ENCODE measurements around the gene BCO1.

Gene BCO1

DNA sequence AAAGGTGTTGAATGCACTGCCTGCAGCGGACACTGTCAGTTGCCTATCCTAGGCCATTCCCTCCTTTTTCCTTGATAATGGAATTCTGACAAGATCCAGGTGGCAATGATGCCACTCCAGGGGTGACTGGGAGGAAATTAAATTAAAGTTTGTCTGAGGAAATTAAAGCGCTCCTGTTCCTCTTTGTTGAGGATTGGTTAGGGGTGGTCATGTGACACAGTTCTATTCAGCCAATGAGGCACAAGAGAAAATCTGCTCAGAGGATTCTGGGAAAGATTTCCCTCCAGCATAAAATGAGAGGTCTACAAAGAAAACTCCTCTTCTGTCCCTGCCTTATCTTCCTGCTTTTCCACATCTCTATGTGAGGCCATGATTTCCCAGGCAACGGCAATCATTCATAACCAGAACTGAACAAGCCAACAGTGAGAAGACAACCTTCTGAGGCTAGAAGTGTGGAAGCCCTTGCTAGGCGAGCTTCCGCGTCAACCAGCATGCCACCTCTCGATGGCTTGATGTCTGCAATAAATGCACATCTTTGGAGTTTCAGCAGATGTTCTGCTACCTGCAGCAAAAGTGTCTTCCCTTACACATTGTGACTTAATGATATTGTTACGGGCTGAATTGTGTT lies 5.6 kb upstream of the BCO1 start:
- DNase-seq, result no peak

DNA sequence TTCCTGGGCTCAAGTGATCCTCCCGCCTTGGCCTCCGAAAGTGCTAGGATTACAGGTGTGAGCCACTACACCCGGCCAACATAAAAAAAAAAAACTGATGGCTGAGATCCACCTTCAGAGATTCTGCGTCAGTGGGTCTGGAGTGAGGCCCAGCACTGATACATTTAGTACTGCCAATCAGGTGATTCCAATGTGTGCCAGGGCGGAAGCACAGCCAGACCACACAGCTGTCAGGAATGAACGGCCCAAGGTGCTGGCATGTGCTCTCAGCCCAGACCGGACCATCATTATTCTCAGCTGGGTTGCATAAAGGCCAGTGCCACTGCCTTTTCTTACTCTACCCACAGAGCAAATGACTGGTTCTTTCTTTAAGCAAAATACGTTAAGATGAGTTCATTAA lies 1.2 kb upstream of the BCO1 start:
- DNase-seq, result no peak

DNA sequence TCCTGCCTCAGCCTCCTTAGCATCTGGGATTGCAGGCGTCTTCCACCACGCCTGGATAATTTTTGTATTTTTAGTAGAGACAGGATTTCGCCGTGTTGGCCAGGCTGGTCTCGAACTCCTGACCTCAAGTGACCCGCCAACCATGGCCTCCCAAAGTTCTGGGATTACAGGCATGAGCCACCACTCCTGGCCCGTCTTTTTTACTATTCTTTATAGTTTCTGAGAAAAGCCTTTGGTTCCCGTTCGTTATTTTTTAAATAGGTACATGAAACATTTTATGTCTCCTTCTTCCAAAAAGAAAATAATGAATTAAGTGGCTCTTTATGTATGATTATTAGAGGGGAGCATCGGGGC lies 570 bp upstream of the BCO1 start:
- no peak for DNase-seq

DNA sequence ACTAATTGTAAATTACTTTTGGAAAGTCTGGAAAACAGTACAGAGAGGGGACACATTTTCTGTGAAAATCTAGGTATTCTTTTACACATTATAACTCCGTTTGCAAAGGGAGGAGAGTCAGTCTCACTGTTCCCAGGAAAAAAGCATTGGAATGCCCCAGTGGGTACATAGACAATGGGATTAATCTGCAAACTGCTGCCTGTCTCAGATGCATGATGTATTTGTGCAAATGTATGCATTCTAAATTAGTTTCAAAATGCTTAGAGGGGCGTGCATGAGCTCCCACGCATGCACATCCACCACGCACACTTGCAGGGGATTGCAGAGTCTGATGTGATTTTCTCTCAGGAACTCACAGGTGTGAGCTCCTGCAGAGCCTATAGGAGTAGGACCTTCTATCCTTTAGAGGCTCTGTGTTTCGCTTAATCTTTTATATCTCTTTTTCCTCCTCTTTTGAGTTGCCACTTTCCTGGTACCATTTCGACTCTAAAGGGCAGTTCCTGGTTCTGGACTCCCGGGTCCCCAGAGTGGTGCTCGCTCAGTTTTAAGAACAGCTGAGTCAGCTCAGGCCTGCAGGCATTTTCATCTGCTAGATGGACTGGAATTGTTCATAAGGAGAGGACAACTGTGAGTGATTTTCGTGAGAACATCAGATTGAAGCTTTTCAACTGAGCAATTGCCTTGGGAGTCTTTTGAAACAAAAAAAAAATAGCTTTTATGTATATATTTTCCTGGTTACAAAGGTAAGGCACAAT lies 1.1 kb downstream of the BCO1 start:
- DNase-seq, result no peak

DNA sequence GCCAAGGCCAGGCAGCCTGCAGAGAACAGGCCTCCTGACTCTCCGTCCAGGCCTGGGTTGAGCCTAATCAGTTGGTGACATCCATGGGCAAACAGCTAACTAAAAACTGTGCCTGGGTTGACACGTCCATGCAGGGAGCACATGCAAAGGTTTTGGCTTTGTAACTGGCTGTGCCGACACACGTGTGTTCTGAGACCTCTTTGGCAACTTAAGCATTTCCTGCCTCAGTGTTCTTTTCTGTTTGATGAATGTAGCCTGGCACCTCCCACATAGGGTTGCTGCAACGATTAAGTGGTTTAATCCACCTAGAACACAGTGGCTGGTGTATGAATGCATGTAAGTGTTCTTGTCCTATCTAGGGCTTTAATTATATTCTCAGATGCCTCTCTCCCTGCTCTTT lies 3.2 kb downstream of the BCO1 start:
- no peak for DNase-seq

DNA sequence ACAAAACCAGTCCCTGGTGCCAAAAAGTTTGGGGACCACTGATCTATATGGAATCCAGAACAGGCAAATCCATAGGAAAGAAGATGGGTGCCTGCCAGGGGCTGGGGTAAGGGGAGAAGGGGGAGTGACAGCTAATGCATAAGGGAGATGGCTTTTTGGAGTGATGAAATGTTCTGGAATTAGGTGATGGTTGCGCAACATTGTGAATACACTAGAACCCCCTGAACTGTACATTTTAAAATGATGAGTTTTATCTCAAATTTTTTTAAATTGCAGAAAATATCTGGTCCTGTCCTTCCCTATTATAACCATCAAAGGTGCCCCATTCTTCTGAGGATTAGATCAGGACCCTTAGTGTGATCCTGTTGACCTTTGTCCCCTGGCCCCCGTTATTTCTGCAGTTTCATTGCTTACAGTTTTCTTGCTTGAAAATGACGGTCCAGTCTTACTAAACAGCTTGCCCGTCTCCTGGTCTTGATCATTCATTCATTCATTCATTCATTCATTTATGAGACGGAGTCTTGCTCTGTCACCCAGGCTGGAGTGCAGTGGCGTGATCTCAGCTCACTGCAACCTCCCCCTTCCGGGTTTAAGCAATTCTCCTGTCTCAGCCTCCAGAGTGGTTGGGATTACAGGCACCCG lies 4.6 kb downstream of the BCO1 start:
- DNase-seq, result no peak

DNA sequence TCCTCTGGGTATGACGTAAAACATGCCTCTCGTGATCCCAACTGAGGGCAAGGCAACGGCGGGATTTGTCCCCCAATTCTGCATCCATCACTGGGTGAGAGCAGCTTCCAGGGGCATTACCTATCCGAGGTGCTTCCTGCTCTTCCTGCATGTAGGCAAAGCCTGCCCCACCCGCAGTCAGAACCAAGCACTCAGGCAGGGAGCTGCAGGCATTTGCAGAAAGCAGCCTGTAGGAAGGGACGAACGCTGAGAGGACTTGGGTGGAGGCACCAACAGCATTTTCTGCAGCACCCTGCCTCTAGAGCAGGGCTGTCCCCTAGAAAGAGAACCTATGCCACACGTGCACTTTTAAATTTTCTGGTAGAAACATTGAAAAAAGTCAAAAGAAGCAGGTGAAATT lies 5.5 kb downstream of the BCO1 start:
- no peak for DNase-seq

DNA sequence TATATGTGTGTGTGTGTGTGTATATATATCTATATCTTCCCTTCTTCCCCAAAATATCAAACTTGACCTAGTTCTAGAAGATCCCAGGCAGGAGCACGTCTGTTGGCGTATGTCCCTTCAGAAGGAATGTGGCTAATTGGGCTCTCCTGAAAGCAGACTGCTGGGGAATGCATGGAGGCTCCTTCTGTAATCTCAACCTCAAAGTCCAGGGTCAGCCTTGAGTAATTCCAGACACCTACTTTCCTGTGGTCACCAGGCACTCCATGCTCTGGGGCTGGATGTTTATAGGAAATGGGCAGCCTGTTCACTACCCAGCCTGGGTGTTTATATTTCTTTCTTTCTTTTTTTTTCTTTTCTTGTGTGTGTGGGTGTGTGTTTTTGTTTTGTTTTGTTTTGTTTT lies 13.4 kb downstream of the BCO1 start:
- no peak for DNase-seq

DNA sequence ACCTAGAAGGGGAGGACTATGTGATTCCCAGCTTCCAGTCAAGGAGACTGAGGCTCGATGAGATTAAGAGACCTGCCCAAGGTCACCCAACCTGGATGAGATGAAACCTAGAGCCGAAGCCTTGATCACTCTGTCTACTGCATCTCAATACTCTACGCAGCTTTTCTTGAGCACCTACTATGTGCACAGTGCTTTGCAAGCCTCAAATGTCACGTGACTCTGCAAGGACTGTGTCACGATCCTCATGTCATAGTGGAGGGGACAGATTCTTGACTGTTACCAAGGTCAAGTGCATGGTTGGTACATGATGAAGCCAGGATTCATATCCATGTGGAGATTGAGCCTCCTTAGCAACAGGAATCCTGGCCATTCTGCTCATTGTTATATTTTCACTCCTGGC lies 14.7 kb downstream of the BCO1 start:
- no peak for DNase-seq

DNA sequence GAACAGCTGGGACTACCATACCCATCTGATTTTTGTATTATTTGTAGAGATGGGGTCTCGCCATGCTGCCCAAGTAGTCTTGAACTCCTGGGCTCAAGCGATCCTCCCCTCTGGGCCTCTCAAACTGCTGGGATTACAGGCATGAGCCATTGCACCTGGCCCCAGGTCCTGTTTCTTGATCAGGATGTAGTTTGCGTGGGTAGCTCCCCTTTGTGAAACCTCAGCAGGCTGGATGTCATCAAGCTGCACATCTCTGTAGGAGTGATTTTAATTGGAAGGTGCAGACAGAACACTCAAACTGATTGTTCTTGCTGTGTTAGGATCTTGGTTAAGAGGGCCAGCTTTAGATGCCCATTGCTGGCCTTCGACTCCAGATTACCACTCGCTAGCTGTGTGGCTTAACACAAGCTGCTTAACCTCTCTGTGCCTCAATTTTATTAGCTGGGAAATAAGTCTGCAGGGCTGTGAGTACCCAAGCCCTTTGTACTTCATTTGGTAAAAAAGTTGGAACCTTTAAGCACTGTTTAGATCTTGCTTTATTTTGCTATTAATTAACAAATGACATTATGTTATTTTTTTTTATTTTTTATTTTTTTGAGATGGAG lies 16.5 kb downstream of the BCO1 start:
- no peak for DNase-seq

DNA sequence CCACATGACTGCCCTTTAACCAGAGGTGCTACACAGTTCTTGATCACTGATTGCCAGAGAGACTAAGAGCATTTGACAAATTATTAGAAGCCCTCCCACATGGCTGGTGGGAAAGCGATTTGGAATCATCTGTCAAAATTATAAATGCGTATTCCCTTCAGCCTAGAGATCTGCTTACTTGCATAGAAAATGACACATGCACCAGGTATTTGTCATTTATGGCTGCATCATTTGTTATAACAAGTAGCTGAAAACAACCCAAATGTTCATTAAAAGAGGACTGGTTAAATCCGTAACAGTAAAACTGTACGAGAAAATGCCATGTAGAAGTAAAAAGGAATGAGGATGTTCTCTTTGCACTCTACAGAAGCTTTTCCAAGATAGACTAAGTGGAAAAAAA lies 21.4 kb downstream of the BCO1 start:
- no peak for DNase-seq

DNA sequence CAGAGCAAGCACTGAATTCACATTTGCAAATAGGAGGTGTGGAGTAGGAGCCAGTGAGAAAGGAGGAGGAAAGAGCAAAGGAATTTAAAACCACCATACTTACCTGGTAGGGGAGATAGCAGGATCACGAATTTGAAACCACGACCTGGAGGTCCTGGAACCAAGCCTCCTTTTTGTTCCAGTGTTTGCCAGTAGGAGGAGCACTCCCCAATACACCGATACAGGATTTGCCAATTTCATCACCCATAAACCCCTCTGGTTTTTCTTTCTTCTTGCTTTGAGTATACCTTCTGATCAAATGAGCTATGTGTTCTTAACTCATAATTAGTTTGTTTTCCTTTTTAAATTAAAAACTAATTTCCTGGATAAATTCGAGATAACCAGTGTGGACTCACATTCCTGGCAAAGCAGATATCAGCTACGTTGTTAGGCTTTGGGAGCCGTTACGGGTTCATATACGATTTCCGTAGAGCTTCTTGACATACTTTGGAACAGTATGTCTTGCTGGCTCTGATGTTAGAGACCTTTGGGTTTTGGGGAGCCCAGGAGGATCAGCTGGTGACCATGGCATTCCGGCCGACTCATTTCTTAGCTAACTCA lies 22.7 kb downstream of the BCO1 start:
- no peak for DNase-seq

DNA sequence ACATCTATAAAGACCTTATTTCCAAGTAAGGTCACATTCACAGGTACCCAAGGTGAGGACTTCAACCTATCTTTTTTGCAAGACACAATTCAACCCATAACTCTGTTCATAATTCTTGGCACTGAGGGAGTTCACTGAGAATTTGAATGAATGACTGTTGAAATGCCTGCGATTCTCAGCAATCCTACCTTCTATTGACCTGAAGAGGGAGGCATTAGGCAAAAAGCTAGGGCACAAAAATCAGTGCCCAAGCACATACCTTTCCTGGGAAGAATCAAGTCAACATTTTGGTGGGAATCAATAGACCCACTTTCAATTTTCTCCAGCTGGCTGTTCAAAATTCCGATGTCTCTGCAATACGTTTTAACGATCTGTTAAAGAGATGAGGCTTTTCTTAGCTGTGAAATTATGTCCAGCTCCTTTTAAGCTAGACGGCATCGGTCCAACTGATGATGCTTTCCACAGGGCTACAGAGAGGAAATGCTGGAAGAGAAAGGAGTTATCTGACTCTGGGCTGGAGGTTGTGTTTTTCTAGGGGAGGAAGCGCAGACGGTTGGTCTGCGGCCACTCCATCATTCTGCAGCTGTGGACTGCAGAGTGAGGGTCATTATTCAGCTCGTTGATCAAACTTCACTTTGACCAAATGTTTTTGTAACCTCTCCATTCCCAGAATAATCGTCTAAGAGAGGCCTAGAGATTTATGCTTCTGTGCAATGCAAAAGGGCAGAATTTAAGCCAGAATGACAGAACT lies 25.2 kb downstream of the BCO1 start:
- DNase-seq, result no peak

DNA sequence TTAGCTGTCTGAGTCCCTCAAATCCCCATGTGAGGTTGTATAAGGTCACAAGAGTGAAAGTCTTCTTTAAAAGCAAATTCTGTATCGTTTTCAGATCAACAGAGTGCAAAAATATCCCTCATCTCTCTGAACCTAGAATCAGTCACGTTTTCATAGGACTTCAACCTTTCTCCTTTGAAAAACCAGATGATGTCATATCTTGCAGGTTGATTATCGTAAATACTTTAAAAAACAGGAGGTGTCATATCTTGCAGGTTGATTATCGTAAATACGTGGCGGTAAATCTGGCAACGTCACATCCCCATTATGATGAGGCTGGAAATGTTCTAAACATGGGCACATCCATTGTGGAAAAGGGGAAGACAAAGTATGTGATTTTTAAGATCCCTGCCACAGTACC lies 25.9 kb downstream of the BCO1 start:
- no peak for DNase-seq

DNA sequence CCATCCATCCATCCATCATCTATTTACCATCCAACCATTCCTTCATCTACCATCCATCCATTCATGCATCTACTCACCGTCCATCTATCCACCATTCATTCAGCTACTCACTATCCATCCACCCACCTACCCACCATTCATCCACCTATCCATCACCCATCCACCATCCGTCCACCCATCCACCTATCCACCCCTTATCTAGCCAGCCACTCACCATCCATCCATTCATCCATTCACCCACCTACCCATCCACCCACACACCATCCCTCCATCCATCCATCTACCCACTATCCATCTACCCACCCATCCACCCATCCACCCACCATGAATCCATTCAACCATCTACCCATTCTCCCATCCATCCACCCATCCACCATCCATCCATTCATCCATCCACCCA lies 26.6 kb downstream of the BCO1 start:
- no peak for DNase-seq

DNA sequence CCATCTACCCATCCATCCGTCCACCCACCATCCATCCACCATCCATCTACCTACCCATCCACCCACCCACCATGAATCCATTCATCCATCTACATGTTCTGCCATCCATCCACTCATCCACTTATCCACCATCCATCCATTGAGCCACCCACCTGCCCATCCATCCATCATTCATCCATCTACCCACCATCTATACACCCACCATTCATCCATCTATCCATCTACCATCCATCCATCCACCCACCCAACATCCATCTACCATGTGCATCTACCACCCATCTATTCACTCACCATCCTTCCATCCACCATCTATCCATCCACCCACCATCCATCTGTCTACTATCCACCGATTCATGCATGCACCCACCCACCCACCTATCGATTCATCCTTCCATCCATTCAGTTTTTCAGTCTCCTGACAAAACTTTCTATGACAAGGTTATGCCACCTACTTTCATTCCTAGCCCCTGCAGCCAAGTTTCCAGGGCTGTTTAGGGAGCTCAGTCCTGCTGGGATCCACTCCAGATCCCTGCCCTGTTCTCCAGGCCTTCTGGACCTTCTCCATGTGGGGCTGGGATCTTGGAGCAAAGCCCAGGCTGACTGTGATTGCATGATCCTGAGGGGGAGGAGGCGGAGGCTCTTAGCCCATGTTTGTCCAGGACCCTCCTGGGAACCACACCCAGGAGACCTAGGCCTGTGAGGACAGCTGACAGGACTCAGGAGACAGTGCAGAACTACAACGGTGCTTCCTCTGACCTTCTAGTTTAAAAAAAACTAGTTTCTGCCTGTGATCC lies 27.4 kb downstream of the BCO1 start:
- peak; percentile 3 for DNase-seq

DNA sequence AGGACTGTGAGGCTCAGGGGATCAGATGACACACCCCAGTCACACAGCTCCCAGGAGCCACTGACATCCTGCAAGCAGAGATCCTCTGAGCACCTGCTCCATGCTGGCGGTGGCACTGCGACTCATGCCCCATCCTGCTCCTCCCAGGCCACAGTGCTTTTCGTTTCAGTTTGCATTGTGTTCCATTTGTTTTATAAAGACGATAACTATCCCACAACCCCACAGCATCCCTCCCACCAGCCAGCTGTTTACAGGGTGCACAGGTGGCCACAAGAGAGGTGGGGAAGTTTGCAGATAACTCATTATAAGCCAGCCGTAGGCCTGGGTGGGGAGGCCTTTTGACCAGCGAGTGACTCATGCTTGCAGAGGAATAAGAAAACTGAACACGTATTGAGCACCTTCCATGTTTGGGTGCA lies 28.2 kb downstream of the BCO1 start:
- DNase-seq, result peak; percentile 1

DNA sequence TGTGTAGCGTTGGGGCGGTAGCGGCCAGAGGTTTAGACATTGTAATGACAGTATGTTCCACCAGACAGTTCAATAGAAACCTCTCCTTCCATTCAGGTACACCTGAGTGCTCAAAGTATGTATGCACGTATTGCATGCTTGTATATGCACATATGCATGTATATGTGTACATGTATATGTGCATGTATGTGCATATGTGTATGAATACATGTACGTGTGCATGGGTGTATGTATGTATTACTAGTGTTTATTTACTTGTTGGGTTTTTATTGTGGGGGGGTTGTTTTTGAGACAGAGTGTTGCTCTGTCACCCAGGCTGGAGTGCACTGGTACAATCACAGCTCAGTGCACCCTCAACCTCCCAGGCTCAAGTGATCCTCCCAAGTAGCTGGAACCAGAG lies 30.0 kb downstream of the BCO1 start:
- DNase-seq, result no peak

DNA sequence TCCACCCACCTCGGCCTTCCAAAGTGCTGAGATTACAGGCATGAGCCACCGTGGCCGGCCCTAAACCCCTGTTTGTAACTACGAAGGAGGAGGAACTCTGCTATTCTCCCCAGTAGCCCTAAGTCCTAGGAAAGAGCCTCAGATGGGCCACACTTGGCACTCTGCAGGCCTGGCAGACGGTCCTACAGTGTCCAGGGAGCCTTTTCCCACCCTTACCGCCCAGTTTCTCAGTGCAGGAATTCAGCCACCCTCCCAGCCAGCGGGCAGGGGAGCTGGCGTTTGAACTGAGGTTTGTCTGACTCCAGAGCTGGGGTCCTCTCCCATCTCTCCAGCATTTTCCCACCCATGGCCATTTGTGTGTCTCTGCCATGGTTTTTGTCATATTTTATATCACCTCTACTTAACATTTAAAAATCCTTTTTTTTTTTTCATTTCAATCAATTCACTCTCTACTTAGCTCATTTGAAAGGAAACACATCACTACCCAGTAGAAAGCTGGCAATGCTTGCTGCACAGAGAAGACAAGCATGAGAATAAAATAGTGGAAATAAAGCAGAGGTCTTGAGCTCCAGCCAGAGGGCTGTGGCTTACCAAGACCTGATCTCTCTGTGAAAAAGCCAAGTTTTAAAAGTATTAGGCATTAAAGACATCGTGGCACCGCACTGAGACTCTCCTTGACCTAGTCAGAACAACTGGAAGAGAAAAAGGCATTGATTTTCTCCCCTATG lies 34.9 kb downstream of the BCO1 start:
- no peak for DNase-seq

DNA sequence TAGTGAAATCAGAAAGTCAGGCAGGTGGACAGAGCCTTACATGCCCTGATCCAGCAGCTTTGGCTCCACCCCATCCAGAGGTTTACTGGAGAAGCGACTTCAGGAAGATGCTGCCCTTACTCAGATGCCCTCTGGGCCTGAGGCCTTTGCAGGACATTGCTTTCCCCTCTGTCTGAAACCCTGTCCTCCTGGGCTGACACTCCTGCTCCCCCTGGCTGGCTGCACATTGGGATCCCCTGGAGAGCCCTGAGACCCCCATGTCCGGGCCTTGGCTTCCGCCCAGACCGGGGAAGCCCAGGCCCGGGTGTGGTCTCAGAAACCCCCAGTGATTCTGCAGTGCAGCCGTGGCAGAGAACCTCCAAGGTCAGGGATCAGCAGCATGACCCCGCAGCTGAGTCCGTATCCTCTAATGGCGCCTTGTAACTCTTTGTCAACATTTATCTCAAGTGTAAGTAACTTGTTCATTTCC lies 36.6 kb downstream of the BCO1 start:
- no peak for DNase-seq

DNA sequence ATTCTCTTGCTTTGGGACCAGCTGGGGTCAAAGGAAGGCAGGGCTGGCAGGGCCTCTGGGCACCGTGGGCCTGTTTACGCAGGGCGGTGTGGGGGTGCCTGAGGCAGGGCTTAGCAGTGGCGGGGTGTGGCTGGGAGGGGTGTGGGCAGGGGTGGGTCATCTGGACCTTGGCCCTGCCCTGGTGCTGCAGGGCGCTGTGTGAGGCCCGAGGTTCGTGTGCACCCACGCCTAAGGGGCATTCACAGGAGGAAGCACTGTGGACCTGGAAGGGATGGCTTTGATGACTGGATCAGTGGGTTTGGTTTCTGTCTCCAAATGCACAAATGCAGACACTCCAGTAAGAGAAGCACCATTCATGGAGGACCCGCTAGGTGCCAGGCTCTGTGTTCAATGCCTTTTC lies 37.3 kb downstream of the BCO1 start:
- DNase-seq, result no peak
